Tibial nerve (tissue), 4 donors: ENCODE results near the gene CDX2.

ENCODE experiments used
- CTCF ChIP-seq, 5 experiments: fragments of 200-600 bp in 3 of 5; fragments of 450-650 bp in 2 of 5; sonication (generic) in 3 of 5; IDR thresholded peaks; one replicate each; pipeline ENCODE4 v1.5.1; 2016 to 2019; ENCODE audit warnings: antibody characterized with exemption in 5 of 5, mild to moderate bottlenecking in 3 of 5, moderate library complexity in 2 of 5
- EP300 ChIP-seq, 2 donors: sonication (generic); formaldehyde crosslinking; IDR thresholded peaks; one replicate each; pipeline ENCODE4 v1.6.1; 2017; ENCODE audit warnings: antibody characterized with exemption in 2 of 2, mild to moderate bottlenecking in 1 of 2
- POLR2A ChIP-seq, 2 donors: fragments of 450-650 bp; IDR thresholded peaks; one replicate each; pipeline ENCODE4 v1.6.1; 2017; ENCODE audit warnings: antibody characterized with exemption in 2 of 2, mild to moderate bottlenecking in 2 of 2, moderate library complexity in 2 of 2

GRCh38 chr13:28010046-28010445, 40.9 kb upstream of the CDX2 start:
- TF ChIP-seq EP300 (IDR thresholded peaks at IDR 0.05) = no peak
- TF ChIP-seq CTCF (IDR thresholded peaks at IDR 0.05) = no peak
- no peak for TF ChIP-seq POLR2A (IDR thresholded peaks at IDR 0.05)
